DOHH2 (cell line): ENCODE results near the gene TEAD3.

Source experiments
- EZH2phosphoT487 ChIP-seq: fragments of 200-600 bp; sonication (generic); IDR thresholded peaks from 2 replicates; pipeline ENCODE4 v1.6.1; 2017; ENCODE audit warnings: borderline replicate concordance, mild to moderate bottlenecking, antibody characterized with exemption, low read length, moderate library complexity, mixed read lengths
- TF ChIP-seq, protein P1 (sequence below): fragments of 200-600 bp; sonication (generic); IDR thresholded peaks from one replicate; pipeline ENCODE4 v1.5.1; 2014; ENCODE audit warnings: antibody characterized with exemption, mild to moderate bottlenecking, low read depth, low read length; ENCODE audit not compliant: poor library complexity, severe bottlenecking

DNA sequence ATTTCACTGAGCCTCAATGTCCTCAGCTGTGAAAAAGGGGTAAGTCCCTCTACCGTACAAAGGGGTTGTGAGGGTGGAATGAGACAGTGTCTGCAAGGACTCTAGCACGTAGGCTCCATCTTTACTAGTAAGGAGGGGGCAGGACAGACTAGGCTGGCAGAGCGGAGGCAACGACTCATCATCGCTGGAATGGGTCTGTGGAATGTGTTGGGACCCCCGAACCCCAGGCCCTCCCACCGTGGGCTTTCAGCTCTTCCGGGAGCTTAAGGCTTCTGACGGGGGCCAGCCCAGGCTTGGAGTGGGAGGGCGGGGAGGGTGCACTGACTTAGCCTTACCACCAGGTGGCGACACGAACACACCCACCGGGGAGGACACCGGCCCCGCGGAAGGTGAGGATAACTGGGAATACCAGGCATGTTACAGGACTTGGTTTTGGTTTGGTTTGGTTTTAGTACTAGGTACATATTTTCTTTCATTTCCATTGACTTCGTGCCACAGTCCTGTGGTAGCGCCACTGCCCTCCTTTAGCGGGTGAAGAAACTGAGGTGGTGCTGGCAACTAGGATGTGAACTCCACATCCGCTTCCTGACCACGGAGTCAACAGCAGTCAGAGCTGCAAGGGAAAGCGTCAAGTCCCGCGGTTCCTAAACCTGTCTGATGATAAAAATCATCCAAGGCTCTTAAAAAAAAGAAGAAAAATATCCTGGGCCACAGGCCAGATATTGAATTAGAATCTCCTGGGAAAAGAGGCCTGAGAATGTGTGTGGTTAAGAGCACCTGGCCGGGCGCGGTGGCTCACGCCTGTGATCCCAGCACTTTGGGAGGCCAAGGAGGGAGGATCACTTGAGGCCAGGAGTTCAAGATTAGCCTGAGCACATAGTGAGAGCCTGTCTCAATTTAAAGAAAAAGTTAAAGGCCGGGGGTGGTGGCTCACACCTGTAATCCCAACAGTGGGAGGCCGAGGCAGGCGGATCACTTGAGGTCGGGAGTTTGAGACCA is 26.1 kb upstream of the TEAD3 start:
- TF ChIP-seq, protein P1, sequence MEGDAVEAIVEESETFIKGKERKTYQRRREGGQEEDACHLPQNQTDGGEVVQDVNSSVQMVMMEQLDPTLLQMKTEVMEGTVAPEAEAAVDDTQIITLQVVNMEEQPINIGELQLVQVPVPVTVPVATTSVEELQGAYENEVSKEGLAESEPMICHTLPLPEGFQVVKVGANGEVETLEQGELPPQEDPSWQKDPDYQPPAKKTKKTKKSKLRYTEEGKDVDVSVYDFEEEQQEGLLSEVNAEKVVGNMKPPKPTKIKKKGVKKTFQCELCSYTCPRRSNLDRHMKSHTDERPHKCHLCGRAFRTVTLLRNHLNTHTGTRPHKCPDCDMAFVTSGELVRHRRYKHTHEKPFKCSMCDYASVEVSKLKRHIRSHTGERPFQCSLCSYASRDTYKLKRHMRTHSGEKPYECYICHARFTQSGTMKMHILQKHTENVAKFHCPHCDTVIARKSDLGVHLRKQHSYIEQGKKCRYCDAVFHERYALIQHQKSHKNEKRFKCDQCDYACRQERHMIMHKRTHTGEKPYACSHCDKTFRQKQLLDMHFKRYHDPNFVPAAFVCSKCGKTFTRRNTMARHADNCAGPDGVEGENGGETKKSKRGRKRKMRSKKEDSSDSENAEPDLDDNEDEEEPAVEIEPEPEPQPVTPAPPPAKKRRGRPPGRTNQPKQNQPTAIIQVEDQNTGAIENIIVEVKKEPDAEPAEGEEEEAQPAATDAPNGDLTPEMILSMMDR, result peak; percentile 93
- TF ChIP-seq EZH2phosphoT487, result no peak
